ENCODE measurements around the gene RABL6.
"Not testable (repeated sequence)": the region's sequence is repeated elsewhere in the genome, so short reads cannot be mapped to it uniquely, and the experiment has no call there.

DNA sequence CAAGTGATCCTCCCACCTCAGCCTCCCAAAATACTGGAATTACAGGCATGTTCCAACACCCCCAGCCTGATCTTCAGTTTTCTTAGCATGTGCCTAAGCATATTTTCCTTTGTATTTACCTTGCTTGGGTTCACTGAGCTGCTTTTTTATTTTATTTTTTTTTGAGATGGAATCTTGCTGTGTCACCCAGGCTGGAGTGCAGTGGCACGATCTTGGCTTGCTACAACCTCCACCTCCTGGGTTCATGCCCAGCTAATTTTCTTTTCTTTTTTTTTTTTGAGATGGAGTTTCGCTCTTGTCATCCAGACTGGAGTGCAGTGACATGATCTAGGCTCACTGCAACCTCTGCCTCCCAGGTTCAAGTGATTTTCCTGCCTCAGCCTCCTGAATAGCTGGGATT lies 61.9 kb downstream of the RABL6 start:
- TF ChIP-seq POLR2A (IDR thresholded peaks at IDR 0.05): not testable (repeated sequence)
- TF ChIP-seq, protein P1, sequence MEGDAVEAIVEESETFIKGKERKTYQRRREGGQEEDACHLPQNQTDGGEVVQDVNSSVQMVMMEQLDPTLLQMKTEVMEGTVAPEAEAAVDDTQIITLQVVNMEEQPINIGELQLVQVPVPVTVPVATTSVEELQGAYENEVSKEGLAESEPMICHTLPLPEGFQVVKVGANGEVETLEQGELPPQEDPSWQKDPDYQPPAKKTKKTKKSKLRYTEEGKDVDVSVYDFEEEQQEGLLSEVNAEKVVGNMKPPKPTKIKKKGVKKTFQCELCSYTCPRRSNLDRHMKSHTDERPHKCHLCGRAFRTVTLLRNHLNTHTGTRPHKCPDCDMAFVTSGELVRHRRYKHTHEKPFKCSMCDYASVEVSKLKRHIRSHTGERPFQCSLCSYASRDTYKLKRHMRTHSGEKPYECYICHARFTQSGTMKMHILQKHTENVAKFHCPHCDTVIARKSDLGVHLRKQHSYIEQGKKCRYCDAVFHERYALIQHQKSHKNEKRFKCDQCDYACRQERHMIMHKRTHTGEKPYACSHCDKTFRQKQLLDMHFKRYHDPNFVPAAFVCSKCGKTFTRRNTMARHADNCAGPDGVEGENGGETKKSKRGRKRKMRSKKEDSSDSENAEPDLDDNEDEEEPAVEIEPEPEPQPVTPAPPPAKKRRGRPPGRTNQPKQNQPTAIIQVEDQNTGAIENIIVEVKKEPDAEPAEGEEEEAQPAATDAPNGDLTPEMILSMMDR (IDR thresholded peaks at IDR 0.05): not testable (repeated sequence)
